Ammon's horn (tissue), 1 donor: ENCODE results near the gene CISH.

Experiments
- DNase-seq: peaks from one replicate; pipeline ENCODE4 v3.0.0-alpha.2; 2016; ENCODE audit warnings: low spot score

The CISH gene

DNA sequence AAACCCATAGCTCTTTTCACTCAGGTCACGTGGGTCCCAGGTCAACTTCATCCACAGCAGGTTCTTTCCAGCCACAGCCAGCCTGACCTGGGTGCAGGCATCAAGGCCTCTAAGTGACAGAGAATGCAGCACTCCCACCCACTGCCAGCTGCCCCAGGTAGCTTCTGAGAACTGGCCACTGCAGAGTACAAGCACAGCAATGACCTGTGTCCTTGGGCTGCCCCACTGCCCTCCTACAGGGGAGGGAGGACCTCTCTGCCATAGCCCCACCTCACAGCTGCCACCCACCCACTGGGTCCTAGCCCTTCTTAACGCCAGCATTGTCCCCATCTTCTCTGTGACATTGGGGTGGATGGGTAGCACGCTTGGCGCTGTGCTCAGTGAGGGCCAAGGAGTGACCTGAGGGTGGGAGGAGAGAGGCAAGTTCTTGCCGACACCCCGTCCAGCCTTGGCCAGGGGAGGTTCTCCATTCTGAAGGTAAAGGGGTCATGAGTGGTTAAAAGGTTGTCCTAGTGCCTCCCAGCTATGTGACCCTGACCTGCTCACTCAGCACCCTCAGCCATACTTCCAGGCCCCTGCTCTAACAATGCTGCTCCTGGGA lies 12.4 kb downstream of the CISH start:
- no peak for DNase-seq

DNA sequence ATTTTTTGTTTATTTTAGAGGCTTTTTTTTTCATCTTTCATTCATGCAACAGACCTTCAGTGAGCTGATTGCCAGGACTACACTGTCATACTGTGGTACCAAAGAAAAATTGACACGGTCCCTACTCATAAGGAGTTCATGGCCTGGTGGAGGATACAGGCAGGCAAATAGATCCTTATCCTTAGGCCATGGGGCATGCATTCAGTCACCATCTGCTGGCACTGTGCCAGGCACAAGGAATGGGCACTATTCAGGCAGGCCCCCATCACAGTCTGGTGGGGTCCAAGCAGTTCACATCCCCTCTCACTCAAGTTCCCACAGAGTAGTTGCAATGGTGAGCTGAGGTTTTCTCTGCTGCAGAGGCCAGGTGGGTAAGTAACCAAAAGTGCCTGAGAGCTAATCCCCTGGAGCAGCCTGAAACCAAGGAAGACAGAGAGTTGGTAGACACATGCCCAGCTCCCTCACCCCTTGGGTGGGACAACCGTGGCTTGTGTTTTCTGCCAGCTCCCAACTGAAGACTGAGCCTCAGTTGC lies 17.3 kb downstream of the CISH start:
- no peak for DNase-seq

DNA sequence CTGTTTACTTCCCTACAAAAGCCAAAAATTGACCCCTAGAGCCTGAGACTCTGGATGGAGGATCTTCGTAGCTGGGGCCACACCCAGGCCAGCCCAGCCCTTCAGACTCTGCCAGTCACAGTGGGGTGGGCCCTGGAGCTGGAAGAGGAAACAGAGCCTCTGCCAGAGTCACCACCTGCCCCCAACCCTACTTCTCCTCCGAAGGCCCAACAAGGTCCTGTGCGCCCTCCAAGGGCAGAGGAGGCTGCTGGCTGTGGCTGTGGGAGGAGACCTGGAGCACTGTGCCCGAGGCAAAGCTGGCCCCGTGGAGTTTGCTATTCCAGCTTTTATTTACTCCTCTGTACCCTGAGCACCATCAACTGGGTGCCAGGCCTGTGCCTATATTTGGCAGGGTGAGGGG lies 19.0 kb downstream of the CISH start:
- DNase-seq: no peak

DNA sequence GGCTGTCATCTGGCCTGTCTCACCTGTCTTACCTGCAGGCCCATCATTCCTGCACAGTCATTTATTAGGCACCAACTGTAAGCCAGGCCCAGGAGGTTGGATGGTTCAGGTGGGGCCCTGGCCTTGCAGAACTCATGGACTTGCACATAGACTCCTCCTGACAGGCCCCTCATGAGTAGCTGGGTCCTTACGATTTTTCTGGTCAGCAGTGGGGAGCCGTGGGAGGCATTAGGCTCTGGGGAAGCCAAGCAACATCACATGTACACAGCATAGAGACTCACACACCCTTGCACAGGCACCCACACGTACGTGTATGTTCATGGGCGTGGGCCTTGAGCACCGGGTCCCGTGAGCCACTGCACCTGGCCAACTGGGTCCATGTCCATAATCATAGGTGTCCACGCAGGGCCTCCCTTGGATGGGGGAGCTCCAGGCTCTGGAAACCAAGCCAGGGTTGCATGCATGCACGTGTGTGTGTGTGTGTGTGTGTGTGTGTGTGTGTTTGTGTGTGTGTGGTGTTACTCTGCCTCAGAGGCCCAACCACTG lies 20.3 kb downstream of the CISH start:
- DNase-seq: no peak

DNA sequence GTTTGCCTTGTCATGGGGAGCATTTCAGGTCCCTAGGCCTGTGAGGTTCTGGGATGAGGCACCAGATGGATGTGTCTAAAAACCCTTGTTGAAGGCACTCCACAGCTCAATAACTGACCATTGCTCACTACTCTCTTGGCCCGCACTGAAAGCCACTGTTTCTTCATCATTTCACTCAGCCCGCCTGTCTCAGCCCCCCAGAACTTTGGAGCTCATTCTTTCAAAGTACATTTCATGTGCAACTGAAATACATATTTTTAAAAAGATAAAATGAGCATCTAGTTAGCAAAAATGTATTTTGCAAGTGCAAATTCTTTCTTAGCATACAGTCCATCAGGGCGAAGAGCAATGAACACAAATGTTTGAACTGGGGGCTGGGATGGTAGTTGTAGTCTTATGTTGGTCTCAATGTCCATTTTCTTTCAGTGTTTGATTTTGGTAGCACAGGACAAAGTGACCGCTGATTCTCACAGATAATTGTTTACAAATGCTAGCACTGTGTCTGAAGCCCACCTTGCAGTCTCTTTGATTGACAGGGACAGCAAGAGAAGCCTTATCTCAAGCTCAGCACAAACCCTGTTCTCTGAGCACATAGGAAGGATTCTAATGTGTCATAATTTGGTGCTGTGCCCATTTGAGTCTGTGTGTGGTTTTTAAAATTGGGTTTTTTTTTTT lies 22.7 kb downstream of the CISH start:
- DNase-seq: no peak

DNA sequence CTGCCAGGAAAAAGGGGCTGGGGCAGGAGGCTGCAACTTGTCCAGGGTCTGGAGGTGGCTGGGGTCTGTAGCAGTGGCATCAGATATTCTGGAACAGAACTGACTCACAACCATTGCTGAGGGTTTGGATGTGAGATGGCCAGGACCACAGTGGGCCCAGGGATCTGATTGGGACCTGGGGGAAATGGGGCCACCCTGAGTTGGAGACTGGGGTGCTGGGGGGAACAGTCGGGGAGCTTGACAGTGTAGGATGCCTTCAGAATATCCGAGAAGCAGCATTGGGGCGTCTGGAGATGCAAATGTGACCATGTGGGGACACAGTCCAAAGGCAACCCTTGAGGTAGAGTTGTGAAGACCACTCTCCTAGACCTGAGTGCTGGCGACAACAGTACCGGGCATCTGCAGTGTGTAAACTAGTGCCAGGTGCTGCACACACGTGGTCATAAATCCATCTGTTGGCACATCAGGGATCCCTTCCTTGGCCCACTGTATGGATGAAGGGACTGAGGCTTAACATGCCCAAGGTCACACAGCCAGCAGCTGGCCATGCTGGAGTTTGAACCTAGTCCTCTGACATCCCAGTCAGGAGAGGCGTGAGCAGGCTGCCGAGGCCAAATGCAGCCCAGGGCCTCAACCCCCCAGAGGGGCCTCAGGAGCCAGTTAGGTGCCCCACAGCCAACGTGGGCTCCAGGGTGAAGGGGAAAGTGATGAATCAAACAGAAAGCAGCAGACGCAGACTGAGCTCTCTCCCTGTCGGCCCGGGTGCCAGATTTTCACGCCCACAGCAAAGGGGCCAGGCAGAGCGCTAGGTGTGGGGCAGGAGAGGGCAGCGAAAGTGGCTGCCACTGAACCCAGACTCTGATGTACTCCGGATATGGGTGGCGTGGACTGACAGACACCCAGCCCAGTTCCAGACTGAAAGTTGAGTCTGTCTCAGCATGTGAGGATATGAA lies 23.5 kb downstream of the CISH start:
- DNase-seq: no peak

DNA sequence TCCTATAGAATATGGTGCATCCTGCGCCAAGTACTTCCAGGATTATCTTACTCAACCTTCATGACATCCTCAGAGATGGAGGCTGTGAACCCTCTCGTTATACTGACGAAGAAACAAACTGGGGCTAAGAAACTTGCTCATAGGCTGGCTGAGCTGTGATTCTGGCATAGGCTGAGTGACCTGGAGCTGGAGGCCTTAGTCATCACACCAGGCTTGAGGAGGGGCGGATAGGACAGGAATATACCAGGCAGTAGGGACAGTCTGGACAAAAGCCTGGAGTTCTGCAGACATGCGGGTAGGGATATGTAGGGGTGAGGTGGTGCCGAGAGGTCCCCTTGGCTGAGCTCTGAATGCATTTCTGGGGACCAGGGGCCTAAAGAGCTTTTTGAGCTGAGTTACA lies 24.2 kb downstream of the CISH start:
- no peak for DNase-seq

DNA sequence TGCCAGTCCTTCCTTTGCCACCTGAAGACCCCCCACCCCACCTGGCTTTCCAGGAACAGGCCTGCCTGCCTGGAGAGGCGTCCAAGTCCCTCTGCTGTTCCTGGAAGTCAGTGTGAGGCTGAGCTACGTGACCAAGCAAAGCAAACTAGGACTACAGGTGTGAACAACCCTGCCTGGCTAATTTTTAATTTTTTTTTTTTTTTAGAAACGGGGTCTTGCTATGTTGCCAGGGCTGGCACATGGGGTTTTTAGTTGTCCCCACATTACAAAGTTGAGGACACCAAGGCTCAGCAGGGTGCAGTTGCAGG lies 24.9 kb downstream of the CISH start:
- DNase-seq: no peak

DNA sequence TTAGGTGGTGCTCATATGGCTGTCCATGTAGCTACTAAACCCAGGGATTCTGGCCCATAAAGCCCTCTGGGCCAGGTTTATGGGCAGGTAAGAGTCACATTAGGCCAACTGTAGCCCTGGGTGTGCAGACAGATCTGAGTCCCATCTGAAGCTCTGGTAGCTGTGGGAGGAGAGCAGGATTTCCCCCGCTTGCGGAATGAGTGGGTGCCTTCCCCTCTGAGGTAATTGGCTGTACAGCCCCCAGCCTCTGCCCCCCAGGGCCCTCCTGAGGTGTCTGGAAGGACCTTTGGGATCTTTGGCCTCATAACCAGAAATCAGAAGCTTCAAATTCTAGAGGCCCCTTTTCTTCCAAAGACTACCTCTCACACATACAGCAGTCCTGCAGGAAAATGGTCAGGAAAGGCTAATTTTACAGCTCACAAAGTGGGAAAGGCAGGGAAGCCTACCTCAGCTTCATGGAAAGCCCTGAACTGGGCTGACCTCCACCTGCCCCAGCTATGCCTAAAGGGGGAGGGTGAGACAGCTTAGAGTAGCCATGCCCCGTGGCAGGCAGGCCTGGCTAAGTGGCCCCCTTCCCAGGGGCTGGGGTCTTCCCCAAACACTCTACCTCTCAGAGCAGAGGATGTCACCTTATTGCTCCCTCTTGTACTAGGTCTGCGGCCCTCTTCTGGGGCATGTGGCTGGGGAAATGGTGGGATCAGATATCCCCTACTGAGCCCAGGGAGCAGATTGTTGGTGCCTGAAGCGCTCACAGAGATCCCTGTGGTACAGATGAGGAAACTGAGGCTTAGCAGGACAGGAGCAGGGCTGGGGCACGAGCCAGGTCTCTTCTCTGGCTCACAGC lies 25.4 kb downstream of the CISH start:
- no peak for DNase-seq

DNA sequence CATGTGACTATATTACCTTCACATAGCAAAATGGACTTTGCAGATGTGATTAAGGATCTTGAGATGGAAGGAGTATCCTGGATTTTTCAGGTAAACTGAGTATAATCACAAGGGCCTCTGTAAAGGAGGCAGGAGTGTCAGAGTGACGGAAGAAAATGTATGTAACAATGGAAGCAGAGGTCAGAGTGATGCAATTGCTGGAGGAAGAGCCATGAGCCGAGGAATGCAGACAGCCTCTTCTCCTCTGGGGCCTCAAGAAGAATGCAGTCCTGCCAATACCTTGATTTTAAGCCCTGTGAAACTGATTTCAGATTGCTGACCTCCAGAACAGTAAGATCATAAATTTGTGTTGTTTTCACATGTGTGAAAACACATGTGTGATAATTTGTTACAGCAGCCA lies 27.2 kb downstream of the CISH start:
- no peak for DNase-seq

DNA sequence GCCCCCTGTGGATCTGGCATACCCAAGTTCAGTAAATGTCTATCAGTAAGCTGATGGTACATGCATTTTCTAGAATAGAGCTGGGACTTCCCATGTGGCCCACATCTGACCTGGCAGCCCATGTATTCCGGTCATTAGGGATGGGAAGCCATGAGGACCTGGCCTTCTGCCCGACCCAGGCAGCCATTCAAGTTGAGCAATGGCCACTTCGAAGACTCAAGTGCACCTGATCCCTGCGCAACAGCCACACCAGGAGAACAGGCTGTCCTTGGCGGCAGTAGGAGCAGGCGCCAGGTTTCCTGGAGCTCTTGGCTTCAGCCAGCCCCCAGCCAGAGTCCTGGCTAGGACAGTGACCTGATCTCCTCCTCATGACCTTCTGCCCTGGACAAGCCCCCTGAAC lies 27.7 kb downstream of the CISH start:
- no peak for DNase-seq

DNA sequence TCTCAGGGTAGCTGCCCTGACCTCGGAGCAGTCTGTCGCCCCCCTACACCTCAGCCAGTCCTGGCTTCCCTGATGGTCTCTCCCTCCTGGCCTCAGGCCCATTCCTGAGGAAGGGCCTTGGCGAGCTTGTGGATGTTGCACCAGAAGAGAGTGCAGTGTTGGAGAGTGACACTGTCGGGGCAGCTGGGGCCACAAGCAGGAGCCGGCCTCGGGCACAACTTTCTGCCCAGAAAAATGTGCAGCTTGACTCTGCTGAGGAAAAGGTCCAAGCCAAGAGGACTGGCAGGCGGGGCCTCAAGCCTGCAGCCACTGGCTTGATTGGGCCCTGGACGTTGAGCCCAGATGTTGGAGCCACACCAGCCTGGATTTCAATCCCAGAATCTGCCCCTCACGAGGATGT lies 29.5 kb downstream of the CISH start:
- no peak for DNase-seq

DNA sequence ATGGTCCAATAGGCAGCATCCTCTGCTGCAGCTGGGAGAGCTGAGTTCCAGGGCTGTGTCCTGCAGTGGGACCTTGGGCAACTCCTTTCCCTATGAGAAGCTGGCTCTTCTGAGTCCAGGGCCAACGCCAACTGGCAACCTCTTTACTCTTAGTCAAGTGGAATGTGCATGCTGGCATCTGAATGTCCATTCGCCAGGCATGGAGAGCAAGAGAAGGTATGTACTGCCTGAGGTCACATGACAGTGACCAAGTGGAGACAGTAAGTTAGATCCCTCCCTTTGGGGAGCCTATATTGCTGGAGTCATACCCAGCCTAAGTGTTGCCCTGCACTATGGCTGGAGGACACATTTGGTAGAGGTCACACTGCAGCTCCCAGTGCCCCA lies 30.1 kb downstream of the CISH start:
- no peak for DNase-seq

DNA sequence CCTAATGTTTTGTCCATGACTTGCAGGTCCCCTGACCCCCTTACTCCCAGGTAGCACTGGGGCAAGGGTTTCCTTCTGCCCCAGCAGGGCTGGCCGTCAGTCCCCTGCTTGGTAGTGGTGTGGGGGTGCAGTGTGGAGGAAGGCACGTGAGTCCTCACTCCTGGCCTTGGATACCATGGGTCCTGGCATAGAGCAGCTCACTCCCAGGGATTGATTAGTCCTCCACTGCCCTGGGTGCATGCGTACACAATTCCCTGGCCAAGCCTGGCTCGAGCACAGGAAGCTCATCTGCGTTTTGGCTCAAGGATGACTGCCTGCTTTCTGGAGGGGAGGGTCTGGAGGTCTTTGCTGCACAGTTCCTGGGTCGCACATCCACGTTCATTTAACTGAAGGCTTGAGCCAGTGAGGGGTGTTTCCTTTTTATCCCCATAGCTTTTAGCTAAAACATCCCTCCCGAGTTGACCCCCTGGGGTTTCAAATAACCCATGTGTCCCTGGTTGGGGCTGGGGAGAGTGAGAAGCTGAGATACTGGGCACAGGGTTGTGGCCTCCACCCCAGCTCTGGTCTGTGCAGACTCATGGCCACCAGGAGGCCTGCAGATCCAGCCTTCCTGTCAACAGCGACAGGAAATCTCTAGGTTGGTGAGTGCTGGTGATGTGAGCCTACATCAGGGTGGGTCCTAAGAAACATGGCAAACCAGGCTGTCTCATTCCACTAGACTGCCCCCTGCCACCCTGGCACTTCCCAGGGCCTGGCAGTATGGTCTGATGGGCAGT lies 30.7 kb downstream of the CISH start:
- no peak for DNase-seq

DNA sequence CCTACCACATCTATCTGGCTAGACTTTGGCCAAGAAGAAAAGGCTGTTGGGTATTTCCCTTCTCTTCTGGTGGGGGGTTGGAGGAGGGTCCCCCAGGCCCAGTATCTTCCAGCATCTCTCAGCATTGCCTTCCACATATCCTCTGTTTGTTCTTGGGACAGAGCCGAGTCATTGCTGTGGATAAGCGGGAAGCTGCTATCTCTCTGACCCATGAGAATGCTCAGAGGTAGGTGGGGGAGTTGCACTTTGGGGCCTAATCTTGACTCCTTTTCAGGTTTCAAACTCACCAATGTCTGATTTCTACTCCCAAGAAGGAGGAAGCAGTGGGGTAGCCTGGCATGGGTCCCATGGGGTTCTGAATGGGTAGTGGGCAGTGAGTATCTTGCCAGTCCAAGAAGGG lies 34.2 kb downstream of the CISH start:
- no peak for DNase-seq

DNA sequence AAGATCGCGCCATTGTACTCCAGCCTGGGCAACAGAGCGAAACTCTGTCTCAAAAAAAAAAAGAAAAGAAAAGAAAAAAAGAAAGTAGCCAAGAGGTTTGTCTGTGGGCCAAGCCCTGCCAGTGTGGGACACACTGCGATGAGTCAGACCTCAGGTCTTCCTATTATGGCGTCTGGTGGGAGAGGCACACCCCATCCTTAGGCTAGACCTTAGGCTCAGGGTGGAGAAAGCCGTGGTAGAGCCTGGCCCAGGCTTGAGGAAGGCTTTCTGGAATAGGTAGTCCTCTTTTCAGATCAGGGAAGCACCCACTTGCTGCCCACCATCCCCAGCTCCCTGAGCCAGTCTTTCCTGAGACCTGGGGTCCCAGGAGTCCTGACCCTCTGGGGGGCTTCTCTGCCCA lies 36.2 kb downstream of the CISH start:
- DNase-seq: no peak

DNA sequence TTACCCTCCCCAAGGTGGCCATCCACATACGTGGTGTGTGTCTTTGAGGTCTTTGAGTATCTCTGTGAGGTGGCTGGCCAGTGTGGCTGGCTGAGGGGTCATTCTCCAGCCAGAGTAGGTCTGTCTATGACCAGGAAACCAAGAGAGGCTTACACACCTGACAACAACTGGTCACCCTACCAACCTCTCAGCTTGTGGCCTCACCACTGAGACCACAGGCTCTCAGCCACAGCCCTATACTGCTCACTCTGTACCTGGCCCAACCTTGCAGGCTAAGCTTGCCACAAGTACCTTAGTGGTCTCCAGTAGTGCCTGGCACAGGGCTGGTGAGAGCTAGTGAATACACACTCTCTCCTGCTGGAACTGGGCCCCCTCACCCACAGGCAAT lies 37.1 kb downstream of the CISH start:
- no peak for DNase-seq

DNA sequence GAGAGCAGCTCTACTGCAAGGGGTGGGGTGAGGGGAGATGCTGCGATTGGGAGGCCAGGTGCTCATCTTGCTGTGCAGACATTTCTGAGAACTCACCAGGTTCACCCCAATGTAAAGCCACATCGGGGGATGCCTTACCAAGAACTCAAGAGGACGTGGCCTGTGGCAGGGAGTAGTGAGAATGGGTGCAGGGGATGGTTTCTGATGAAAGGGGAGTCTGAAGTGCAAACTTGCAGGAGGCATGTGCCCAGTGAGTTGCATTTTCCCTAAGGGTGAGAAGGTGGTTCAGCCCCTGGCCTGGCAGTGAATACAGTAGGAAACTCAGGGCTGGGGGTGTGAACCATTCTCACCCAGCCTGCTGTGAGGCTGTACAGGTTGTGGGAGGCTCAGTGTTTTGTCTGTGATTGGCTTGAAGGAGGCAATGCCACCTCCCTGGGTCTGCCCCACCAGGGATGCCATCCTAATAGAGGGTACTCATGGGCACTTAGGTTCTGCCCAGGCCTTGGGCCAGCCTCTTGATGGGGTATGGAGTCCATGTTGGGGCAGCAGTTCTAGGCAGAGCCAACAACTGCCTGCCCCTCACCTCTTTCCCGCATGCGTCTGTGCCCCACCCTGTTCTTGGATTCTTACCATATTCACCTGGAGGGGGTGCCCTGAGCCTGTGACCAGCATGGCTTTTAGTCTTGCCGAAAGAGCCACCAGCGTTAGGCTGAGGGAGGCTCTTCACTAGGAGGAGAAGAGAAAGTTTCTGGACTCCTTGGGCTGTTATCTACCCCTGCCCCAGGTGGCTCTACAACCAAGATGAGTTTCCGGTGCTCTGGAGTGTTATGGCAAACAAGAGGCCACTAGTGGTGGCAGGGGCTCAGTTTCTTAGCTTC lies 37.8 kb downstream of the CISH start:
- DNase-seq: no peak

DNA sequence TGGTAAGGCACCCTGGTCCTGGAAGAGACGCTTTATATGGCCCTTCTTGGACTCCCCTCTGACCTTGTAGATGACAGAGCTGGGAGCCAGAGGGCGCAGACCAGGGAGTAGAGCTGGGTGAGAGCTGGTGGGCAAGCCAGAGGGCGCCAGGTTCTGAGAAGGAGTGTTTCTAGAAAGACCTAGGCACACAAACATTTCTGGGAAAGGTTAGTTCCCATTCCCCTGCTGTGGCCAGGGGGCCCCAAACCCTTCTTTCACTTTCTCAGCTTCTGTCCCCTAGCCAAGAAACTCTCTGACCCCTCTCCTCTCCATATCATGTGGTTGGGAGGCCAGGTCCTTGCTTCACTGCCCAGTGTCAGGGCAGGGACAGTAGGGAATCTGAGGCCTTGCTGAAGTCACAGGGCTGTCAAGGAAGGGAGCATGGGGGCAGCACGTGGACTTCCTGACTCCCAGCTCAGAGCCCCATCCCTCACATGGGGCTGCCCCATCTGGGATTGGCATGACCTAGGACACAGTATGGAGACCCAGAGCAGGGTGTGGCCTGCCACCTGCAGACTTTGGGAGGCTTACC lies 38.7 kb downstream of the CISH start:
- no peak for DNase-seq

DNA sequence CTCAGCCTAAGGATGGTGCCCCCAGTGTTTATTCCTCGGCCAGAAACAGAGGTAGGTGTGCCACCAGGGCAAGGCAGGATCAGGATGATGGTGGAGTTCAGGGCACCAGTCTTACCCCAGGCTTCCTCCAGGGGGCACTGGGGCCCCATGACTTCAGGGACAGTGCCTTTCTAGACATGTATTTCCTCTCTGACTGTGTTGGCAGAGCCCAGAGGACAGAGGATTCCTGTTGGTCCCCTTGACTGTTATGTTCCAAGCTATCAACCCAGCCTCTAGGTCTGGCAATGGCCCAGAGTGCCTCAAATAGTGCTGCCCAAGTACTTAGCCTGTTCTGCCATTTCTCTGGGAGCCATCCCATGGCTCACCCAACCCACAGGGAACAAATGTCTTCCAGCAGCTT lies 39.4 kb downstream of the CISH start:
- DNase-seq: peak; percentile 74
